Measurements from ENCODE around the gene HSBP1L1. TPM values are rescaled to one million over a fixed set of nuclear protein-coding genes. Genes with fewer than 3 reads are reported as not detected.

Gene HSBP1L1
- total and polyA plus RNA-seq, 2 of the 13 experiments (the other 11 are each of a cell fraction or from before 2014, with no cell fraction given): 22.6 to 45.1 TPM

GRCh38 chr18:79964330-79965118 is at the start of gene HSBP1L1 (continued):
- TF ChIP-seq ZBED4 (CRISPR knock-in tag; IDR thresholded peaks at IDR 0.05; ENCODE audit: borderline replicate concordance) (peak; percentile 28; the same call in 1 of the 2 replicates), SALL2 (CRISPR knock-in tag; IDR thresholded peaks at IDR 0.05) (no peak), MTF1 (CRISPR knock-in tag; IDR thresholded peaks at IDR 0.05) (no peak), ZNF704 (CRISPR knock-in tag; IDR thresholded peaks at IDR 0.05; ENCODE audit: borderline replicate concordance) (no peak), USF2 (IDR thresholded peaks at IDR 0.05; ENCODE audit: low read depth, low read length) (no peak), USF2 (CRISPR knock-in tag; IDR thresholded peaks at IDR 0.05; ENCODE audit: borderline replicate concordance) (no peak), LRRFIP1 (CRISPR knock-in tag; conservative IDR thresholded peaks at IDR 0.05) (no peak), CREB3 (CRISPR knock-in tag; IDR thresholded peaks at IDR 0.05) (no peak), HNRNPH1 (optimal IDR thresholded peaks at IDR 0.05; ENCODE audit: low read depth, low read length) (no peak), KLF16 (CRISPR knock-in tag; IDR thresholded peaks at IDR 0.05) (0 out of 4 replicates have a peak, but pooled peaks of 1 of the 2 experiments have one; percentile 48), SP1 (IDR thresholded peaks at IDR 0.05) (no peak), SP1 (CRISPR knock-in tag; IDR thresholded peaks at IDR 0.05) (peak; percentile 51), ZNF772 (CRISPR knock-in tag; IDR thresholded peaks at IDR 0.05) (no peak), KDM5B (CRISPR knock-in tag; IDR thresholded peaks at IDR 0.05; ENCODE audit: borderline replicate concordance) (peak; percentile 58; the same call in 1 of the 2 replicates)

All from HepG2 (cell line).